Measurements from ENCODE around the gene RPL27A. TPM values are rescaled to one million over a fixed set of nuclear protein-coding genes. Genes with fewer than 3 reads are reported as not detected.

Gene RPL27A
- total and polyA plus RNA-seq, 2 donors (not counting 3 experiments of a cell fraction or from before 2014, with no cell fraction given): 1,303 to 1,363 TPM

DNA sequence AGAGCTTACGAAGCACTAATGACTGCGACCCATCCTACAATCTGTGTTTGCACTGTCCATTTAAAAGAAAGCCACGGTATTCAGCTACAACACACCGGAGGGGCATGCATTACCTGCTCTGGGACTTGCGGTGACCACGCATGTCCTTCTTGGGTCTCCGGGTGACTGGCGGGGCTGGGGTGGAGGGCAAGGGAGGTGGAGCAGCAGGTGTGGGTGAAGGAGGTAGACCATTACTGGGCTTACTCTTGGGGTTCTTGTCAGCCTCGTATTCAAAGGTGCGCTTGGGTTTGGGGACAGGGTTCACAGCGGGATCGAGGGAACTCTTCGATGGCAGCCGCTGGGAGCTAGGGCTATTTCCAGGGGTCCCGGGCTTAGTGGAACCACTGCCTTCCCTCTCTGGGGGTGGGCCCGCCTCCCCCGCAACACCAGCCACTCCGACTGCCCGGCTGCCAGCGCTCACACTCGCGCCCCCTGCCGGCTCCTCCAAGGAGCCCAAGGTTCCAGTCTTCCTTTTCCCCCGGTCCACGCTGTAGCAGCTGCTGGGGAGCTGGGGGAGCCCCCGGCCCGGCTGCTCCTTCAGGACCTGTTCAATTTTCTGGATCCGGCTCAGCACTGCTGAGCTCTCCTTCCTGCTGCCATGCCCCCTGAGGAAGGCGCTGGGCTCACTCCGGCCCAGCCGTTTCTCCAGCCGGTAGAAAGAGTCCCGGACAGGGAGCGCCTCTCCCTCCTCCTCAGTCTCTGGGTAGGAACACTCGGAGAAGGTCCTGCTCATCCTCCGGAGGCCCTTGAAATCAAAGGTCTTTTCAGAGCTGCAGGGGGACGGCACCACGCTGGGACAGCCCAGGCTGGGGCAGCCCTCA is 47.5 kb downstream of the RPL27A start:
- TF ChIP-seq EZH2 (IDR thresholded peaks at IDR 0.05; ENCODE audit: borderline replicate concordance, low read depth, low read length, severe bottlenecking) (no peak), MYC (IDR thresholded peaks at IDR 0.05; ENCODE audit: low read depth, low read length) (no peak), GATA2 (IDR thresholded peaks at IDR 0.05; ENCODE audit: insufficient read depth, insufficient read length, low read depth, low read length) (no peak), POLR2AphosphoS5 (IDR thresholded peaks at IDR 0.05; ENCODE audit: insufficient read depth, low read depth, low read length) (no peak), JUN (IDR thresholded peaks at IDR 0.05; ENCODE audit: borderline replicate concordance, insufficient read depth, insufficient read length, low read depth) (no peak), FOS (IDR thresholded peaks at IDR 0.05; ENCODE audit: borderline replicate concordance, insufficient read depth, low read length) (no peak), POLR2A (IDR thresholded peaks at IDR 0.05; ENCODE audit: low read depth, low read length) (no peak)
- TF ChIP-seq, protein P1, sequence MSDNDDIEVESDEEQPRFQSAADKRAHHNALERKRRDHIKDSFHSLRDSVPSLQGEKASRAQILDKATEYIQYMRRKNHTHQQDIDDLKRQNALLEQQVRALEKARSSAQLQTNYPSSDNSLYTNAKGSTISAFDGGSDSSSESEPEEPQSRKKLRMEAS (IDR thresholded peaks at IDR 0.05; ENCODE audit: insufficient read depth, insufficient read length): no peak
- TF ChIP-seq, protein P2, sequence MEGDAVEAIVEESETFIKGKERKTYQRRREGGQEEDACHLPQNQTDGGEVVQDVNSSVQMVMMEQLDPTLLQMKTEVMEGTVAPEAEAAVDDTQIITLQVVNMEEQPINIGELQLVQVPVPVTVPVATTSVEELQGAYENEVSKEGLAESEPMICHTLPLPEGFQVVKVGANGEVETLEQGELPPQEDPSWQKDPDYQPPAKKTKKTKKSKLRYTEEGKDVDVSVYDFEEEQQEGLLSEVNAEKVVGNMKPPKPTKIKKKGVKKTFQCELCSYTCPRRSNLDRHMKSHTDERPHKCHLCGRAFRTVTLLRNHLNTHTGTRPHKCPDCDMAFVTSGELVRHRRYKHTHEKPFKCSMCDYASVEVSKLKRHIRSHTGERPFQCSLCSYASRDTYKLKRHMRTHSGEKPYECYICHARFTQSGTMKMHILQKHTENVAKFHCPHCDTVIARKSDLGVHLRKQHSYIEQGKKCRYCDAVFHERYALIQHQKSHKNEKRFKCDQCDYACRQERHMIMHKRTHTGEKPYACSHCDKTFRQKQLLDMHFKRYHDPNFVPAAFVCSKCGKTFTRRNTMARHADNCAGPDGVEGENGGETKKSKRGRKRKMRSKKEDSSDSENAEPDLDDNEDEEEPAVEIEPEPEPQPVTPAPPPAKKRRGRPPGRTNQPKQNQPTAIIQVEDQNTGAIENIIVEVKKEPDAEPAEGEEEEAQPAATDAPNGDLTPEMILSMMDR (IDR thresholded peaks at IDR 0.05; ENCODE audit: extremely low read depth in 1 of 2, insufficient read depth in 1 of 2, low read depth in 1 of 2, low read length in 2 of 2): no peak
- DNase-seq (ENCODE audit: low read depth, low spot score): no peak
- no TSS peak for BruUV-seq (replicated peaks)
- Histone ChIP-seq H3K4me3 (replicated peaks in 1 of 3; ENCODE audit: insufficient read depth in 1 of 3, low read depth in 1 of 3, low read length in 3 of 3) (no peak overlapping the region), H3K9ac (replicated peaks; ENCODE audit: extremely low read depth, insufficient read depth, low read length) (no peak overlapping the region), H3K36me3 (ENCODE audit: control insufficient read depth in 2 of 2, extremely low read depth in 1 of 2, insufficient read depth in 2 of 2, low read length in 2 of 2) (no peaks in the 10 kb centered on the region), H3K4me2 (ENCODE audit: insufficient read depth, low read length) (no peak overlapping the region), H2AFZ (ENCODE audit: low read depth, low read length) (no peak overlapping the region), H3K27ac (ENCODE audit: insufficient read depth, low read depth, low read length) (no peak overlapping the region), H3K9me1 (replicated peaks; ENCODE audit: control insufficient read depth, extremely low read depth, insufficient read depth, low read length) (no peaks in the 10 kb centered on the region), H3K9me3 (replicated peaks; ENCODE audit: control insufficient read depth, insufficient read depth, low read length) (no peaks in the 10 kb centered on the region), H3K27me3 (ENCODE audit: control insufficient read depth in 2 of 2, insufficient read depth in 2 of 2, low read length in 2 of 2) (no peaks in the 10 kb centered on the region), H4K20me1 (replicated peaks; ENCODE audit: control insufficient read depth, extremely low read depth, insufficient read depth, low read length) (no peaks in the 10 kb centered on the region), H3K79me2 (ENCODE audit: control insufficient read depth, insufficient read depth, low read length) (no peaks in the 10 kb centered on the region), H3K4me1 (ENCODE audit: control insufficient read depth, extremely low read depth, insufficient read depth, low read length) (peaks cover 25% of the 10 kb centered on the region)
- no peak for FAIRE-seq
- POLR2A ChIA-PET: no interaction called here
- CTCF ChIA-PET: interaction anchor here (1.1 kb wide), 1 partner anchor 9 kb away, joined by 3 read pairs; no protein-coding TSS in a partner anchor
- dilution Hi-C loops (cut with MboI; ENCODE audit: extremely low pct_ligation_motif_present, low sequenced_read_pairs): no loop called here
- intact Hi-C loops (cut with micrococcal nuclease): no loop called here

Data from endothelial cell of umbilical vein (primary cell).